GM19397 (cell line): ENCODE measurements around the gene FERMT2.

Experiments used
- ATAC-seq: cut with Tn5 transposase; IDR thresholded peaks from one replicate; pipeline ENCODE4 v1.9.1; 2021; ENCODE audit warnings: mild to moderate bottlenecking, moderate library complexity; ENCODE audit not compliant: unreplicated experiment

The FERMT2 gene

DNA sequence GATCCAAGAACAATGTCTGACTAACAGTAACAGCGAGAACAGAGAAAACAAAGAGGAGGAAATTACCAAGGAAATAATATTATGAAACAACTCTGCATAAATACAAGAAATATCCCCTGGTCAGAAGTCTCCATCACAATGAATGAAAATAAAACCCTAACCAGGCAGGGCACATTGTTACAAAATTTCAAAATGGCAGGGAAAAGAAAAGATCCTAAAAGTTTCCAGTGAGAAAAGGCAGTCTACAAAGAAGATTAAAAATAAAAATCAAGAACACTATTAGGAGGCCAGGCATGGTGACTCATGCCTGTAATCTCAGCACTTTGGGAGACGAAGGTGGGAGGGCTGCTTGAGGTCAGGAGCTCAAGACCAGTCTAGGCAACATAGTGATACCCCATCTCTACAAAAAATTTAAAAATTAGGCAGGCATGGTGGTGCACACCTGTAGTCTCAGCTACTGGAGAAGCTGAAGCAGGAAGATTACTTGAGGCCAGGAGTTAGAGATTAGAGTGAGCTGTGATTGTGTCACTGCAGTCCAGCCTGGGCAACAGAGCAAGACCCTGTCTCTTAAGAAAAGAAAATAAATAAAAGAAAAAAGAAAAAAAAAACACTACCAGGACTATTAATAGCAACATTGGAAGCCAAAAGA is 47.8 kb downstream of the FERMT2 start:
- no peak for ATAC-seq

GRCh38 chr14:52901357-52901980 is 49.4 kb downstream of the FERMT2 start:
- ATAC-seq, result no peak

GRCh38 chr14:52900731-52901130 is 50.1 kb downstream of the FERMT2 start:
- ATAC-seq, result no peak

DNA sequence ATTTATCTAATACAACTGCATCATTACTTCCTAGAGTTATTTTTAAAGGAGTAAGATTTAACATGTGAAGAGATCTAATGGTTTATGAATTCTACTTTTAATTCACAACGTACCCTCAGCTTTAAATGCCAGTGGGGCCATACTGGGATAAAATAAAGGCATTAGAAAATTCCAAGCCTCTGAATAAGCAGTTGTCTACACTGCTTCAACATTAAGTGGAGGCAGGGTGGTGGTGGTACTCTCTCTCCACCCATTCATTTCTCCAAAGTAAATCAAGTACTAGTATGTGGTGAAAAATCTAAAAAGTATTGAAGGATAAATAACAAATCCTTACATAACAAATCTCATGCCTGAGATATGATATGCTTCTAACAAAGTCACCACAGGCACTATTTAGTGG is 52.4 kb downstream of the FERMT2 start:
- ATAC-seq, result no peak

DNA sequence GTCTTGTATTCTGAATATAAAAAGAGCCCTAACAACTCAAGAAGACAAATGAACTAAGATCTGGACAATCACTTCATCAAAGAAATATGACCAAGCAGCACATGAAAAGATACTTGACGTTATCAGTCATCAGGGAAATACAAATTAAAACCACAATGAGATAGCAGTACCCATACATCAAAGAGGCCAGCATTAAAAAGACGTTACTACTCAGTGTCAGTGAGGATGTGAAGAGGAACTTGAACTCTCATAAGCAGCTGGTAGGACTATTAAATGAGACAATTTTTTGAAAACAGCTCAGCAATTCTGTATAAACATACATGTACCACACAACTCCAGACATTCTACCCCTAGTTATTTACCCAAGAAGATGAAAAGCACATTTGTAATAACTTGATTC is 55.9 kb downstream of the FERMT2 start:
- no peak for ATAC-seq

DNA sequence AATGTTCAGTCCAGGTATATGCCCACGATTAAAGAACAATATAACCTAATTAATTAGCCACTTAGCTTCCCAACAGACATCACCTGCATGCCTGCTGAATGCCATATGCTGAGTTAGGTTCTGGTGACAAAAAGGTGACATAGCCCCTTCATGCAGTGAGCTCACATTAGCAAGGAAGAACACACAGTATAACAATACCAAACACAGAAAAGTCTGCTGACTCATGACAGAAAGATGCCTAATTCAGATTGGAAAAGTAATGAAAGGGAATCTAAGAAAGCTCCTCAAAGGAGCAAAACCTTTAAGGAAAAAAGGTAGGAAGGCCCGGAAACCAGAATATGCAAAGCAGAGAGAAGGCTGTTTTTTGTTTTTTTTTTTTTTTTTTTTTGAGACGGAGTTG is 59.0 kb downstream of the FERMT2 start:
- ATAC-seq, result no peak

- ATAC-seq, result no peak
These were observed 61.7 kb downstream of the FERMT2 start for GRCh38 chr14:52888839-52889838.

GRCh38 chr14:52888159-52888558 is 62.7 kb downstream of the FERMT2 start:
- no peak for ATAC-seq

DNA sequence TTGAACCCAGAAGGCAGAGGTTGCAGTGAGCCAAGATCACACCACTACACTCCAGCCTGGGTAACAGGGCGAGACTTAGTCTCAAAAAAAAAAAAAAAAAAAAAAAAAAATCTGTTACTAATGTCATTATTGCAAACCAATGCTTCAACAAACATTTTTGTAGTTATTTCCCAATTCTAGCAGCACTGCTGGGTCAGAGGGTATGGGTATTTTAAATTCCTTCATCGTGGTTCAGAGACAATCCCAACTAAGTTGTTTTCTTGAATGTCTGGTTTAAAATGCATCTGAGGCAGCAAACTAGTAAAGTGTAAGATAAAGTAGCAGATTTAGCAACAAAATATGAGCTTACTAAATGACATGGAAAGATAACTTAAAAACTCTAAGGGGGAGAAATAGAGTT is 65.6 kb downstream of the FERMT2 start:
- no peak for ATAC-seq

DNA sequence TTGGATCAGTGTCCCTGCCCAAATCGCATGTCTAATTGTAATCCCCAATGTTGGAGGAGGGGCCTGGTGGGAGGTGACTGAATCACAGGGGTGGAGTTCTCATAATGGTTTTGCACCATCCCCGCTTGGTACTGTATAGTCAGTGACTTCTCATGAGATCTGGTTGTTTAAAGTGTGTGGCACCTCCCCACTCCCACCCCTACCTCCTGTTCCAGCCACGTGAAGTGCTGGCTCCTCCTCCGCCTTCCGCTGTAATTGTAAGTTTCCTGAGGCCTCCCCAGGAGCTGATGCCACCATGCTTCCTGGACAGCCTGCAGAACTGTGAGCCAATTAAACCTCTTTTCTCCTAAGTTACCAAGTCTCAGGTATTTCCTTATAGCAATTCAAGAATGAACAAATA is 67.2 kb downstream of the FERMT2 start:
- ATAC-seq, result no peak

DNA sequence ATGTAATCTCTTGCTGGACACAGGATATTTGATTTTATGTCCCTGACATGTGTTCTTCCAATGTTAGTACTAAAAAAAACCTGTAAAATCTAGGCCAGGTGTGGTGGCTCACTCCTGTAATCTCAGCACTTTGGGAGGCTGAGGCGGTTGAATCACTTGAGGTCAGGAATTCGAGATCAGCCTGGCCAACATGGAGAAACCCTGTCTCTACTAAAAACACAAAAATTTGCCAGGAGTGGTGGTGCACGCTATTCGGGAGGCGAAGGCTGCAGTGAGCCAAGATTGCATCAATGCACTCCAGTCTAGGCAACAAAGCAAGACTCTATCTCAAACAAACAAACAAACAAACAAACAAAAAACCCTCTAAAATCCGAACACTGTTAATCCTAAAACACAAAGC is 68.0 kb downstream of the FERMT2 start:
- ATAC-seq, result no peak

- ATAC-seq, result no peak
These were observed 70.9 kb downstream of the FERMT2 start for GRCh38 chr14:52879958-52880357.

DNA sequence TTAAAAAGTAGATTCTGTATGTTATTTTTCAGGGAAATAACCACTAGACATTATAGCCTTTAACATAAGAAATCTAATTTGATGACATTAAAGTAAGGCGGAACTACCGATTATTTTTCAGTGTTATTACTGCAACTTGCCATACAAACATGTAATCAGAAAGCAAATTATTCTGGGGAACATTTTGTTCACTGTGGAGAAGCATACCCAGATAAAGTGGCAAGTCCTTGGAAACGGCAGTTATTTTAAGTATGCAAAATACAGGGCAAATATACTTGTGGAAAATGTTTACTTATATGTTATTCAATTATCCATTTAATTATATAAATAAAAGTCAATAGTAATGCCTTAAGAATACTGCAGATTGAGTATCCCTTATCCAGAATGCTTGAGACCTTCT is 71.9 kb downstream of the FERMT2 start:
- no peak for ATAC-seq

GRCh38 chr14:52878469-52878868 is 72.4 kb downstream of the FERMT2 start:
- no peak for ATAC-seq

DNA sequence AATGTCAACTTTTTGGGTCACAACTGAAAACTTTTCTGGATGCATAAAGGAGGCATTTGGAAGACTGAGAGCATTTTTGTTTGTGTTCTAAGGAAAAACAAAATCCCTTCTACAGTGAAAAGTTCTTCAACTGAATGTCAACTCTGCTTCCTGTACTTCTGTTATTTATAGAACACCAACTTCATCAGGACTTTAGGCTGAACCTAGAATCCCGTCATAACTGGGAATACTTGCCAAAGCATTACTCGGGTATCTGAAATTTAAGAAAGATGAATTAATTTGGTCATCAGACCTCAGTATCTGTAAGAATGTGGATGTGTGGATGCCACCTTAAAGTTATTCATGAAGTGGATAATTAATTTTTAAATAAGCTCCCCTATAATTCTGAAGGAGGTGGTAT is 73.2 kb downstream of the FERMT2 start:
- no peak for ATAC-seq

- ATAC-seq, result no peak
These were observed 74.0 kb downstream of the FERMT2 start for GRCh38 chr14:52876806-52877205.

DNA sequence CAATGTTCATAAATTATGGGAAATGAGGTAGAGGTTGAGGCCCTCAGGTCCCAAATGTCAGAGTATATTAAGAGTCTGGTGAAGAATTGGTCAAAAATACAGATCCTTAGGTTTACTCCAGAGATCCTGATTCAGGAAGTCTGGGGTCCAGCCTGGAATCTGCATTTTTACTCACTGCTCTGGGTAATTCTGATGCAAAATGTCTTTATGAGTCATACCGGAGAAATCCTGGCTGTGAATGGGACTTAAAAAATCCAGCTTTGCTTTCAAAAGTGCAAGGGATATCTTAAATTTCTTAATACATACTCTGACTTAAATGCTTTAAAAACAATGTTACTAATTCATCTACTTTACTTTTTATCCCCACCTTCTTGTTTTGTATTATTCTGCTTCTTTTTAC is 74.5 kb downstream of the FERMT2 start:
- no peak for ATAC-seq

DNA sequence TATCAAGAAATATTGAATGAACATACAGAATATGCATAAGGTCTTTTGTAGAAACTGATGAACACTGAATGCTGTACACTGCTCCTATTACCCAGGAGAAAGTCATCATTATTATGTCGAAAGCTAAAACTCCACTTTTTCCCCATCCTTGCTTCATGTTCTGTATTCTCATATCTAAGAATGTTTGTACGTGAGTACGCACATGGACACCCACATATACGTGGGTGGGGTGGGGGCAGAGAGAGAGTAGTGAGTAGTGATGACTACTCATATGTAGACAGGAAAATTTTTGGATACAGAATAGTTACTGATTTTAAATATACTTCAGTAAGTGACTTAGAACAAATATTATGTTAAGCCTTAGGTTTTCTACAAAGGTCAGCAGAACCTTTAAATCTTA is 75.1 kb downstream of the FERMT2 start:
- ATAC-seq, result no peak

DNA sequence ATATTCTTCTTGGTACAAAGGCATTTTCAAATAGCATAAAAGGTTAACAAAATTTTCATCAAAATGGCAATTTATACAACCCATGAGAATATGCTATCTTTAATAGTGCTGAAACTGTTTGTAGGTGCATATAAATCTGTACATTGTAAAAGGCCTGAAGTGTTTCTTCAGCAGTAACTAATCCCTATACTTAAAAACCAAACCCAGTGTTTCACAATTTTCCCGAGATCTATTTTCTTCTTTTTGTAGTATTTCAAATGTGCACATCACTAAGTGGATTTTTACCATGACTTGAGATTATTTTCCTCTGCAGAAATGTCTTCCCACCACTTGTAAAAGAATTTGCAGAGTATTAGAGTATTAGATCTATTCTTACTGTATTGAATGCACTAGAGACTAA is 76.5 kb downstream of the FERMT2 start:
- ATAC-seq, result no peak

DNA sequence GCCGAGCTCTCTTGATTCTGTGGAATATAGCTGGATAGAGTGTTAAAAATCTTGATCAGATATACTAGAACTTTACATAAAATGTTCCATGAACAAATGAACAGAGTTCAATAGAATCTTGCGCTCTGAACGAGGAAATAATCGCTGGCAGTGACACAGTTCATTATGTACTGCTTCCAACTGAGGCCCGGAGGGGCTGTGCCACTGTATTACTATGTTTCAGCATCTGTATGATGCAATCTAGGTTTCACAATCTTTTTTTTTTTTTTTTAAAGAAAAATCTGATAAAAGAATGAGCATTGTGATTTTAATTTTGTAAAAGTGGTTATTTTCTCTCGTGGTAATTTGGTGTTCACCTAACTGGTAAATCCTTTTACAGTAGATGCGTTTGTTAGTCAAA is 77.2 kb downstream of the FERMT2 start:
- ATAC-seq, result no peak

- no peak for ATAC-seq
These were observed 77.8 kb downstream of the FERMT2 start for GRCh38 chr14:52873065-52873464.

DNA sequence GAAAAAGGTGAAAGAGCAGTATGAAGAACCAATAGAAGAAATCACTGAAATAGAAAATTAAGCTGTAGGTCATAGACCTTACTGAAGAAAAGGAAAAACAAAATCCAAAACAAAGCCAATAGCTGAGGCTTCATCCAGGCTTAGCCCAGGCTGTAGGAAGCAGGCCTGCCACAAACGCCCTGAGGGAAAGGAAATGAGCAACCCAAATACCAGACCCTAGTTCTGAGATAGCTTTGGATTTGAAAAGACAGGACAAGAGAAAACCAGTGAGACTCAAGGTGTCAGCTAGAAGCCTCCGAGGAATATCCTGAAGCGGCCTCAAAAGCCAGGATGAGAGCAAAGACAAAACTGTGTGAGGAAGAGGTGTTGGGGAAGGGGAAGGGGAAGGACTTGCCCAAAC is 79.2 kb downstream of the FERMT2 start:
- no peak for ATAC-seq
